ENCODE measurements around the gene FHOD3.

DNA sequence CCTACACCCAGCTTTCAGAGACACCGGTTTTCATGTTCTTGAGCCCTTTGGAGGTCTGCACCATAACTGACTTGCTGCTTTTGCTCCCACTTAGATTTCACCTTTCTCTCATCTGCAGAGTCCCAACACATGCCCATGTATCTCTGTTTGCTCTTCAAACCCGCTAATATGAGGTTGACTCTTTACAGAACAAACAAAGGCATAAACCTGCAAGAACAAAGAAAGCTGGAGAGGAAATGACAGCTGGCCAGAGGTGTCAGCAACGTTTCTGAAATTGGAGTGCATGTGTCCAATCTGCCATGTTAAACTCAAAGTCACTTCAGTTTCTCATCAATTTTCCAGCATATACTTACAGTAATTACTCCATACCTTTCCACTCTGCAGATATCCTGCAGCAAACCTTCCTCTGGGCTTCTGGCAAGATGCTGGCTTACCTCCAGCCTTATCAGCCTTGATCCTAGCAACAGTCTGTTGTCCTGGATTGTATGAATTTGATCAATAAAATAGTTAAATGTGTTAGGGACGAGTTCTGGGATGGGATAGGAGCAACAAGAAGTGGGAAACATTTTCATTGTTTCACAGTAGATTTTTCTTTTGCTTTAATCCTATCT is 157.4 kb downstream of the FHOD3 start:
- TF ChIP-seq, protein P1, sequence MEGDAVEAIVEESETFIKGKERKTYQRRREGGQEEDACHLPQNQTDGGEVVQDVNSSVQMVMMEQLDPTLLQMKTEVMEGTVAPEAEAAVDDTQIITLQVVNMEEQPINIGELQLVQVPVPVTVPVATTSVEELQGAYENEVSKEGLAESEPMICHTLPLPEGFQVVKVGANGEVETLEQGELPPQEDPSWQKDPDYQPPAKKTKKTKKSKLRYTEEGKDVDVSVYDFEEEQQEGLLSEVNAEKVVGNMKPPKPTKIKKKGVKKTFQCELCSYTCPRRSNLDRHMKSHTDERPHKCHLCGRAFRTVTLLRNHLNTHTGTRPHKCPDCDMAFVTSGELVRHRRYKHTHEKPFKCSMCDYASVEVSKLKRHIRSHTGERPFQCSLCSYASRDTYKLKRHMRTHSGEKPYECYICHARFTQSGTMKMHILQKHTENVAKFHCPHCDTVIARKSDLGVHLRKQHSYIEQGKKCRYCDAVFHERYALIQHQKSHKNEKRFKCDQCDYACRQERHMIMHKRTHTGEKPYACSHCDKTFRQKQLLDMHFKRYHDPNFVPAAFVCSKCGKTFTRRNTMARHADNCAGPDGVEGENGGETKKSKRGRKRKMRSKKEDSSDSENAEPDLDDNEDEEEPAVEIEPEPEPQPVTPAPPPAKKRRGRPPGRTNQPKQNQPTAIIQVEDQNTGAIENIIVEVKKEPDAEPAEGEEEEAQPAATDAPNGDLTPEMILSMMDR (conservative IDR thresholded peaks at IDR 0.05; ENCODE audit: low read depth, low read length), result no peak
- TF ChIP-seq EZH2 (IDR thresholded peaks at IDR 0.05; ENCODE audit: low read length, unreplicated experiment), result no peak
